Measurements from ENCODE around the gene TBC1D16.

TBC1D16 gene

DNA sequence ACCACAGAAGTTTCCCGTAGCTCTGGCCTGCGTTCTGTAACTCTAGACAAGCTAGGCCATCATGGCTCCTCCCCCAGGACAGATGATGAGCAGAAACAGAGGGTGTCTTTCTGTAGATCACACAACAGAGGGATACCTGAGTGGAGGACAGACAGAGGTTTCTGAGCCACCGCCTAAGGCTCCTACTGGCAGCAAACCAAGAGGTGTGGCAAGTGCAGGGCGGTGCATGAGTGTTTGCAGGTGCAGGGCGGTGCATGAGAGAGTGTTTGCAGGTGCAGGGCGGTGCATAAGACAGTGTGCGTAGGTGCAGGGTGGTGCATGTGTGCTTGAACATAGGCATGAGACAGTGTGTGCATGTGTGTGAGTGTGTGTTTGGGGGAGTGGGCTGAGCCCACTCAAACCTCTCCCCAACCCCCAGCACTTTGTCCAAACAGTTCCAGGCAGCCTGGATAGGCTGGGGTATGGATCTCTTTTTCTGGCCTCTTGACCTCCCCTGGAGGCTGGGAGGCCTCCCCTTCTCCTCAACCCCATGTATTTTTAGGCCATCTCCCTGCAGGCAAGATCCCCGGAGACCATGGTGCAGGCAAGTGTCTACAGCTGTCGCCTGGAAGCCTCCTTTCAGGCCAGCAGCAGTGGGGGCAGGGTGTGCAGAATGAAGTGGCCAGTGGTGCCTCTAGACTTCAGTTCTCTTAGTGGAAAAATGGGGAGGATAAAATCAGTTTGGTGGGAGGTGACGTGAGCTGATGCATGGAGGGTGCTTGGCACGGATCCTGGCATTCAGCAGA, 143.0 kb downstream of the TBC1D16 start:
- no peak for DNase-seq (ENCODE audit: low read depth, low spot score)

DNA sequence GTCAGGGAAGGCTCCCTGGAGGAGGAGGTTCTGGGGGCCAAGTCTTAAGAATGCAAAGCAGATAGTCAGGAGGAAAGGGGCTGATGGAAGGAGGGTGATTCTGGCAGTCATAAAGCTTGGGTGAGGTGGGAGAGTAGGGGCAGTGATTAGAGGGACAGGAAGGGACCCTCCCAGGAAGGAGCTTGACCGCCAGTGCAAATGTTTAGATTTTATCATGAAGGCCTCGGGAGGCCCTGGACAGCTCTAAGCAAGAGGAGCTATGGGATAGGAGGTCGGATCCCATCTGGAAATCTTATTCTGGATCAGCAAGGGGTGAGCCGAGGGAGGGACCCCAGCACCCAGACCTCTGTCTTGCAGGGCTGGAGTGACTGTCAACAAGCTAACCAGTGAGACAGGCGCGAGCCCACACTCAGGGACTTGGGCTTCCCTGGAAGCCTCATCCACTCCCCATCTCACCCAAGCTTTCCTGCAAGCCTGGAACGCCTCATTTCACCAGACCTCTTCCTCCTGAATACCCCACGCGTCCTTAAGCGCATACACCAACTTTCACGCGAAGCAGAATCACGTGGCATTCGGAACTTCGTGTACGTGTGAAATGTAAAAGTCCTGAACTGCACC, 144.4 kb downstream of the TBC1D16 start:
- DNase-seq (ENCODE audit: low read depth, low spot score), result no peak

DNA sequence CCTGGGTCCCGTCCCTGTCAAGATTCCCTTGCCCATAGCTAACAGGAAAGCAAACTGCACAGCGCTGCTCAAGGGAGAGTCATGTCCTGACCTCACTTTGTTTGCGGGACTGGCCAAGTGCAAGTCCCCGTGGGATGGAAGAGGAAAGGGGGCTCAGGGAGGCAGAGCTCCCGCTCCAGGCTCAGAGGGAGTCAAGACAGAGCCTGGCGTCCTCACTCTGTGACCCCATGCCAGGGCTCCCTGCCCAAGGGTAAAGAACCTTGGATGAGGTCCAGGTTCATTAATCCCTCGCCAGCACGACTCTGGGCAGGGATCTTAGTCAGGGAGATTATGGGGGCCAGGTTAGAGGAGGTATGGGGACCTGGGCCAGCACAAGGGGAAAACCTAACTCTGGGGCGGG, 145.0 kb downstream of the TBC1D16 start:
- no peak for DNase-seq (ENCODE audit: low read depth, low spot score)

DNA sequence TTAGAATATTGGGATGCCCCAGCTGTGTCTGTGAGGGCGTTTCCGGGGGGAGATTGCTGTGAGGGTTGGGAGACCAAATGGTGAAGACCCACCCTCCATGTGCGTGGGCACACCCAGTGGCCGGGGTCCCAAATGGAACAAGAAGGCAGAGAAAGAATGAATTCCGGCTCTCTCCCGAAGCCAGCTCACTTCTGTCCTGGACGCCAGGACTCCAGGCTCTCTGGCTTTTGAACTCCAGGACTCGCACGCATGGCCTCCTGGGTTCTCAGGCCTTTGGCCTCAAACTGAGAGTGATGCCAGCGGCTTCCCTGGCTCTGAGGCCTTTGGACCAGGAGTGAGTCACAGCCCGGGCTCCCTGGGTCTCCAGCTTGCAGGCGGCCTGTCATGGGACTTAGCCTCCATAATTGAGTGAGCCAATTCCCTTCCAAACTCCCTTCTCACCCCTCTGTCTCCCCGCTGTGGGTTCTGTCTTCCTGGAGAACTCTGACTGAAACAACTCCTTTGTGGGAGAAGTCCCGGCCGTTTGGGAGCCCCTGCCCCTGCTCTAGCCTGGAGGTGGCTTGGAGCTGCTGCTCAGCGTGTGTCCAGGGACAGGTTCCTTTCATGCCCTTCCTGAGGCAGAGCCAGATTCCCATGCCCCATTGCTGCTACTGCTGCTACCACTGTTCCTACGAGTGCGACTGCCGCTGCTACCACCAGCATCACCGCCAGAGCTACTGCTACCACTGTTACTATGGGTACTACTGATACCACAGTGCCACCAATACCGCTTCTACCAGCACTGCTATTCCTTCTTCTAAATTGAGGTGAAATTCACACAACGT, 146.6 kb downstream of the TBC1D16 start:
- no peak for DNase-seq (ENCODE audit: low read depth, low spot score)

DNA sequence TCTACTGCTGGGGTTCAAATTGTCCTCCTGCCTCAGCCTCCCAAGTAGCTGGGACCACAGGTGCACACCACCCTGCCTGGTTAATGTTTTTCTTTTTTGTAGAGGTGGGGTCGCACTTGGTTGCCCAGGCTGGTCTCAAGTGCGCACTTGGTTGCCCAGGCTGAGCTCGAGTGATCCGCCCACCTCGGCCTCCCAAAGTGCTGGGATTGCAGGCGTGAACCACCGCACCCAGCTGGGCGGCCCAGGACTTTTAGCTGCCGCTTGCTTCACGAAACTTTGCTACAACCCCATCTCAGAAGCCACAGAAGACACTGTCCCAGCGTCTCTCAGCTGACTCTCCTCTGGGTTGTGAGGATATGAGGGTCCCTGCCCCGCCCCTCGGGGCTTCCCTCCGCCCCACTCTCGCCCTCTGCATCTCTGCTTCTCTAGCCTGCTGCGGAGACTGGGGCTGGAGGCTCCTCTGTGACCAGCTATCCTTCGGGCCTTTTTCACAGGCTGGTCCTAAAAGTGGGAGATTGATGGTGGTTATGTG, 147.6 kb downstream of the TBC1D16 start:
- no peak for DNase-seq (ENCODE audit: low read depth, low spot score)

DNA sequence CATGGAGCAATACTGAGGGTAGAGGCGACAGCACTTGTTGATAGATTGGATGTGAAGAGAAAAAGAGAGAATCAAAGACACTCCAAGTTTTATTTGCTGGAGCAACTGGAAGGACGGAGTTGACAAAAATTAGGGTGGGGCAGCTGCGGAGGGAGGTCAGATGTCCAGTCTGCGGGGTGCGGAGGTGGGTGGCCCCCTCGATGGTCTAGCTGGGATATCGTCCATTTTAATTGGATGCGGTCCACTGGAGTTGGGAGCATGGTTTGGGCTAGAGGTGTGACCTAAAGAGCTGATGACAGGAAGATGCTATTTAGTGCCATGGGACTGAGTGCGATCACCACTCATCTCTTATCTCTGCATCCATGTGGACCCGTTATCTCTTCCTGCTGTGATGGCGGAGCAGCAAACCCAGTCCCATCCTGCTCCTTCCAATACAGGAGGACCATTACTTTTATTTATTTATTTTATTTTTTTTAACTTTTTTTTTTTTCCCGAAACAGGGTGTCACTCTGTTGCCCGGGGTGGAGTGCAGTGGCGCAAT, 148.2 kb downstream of the TBC1D16 start:
- DNase-seq (ENCODE audit: low read depth, low spot score), result no peak

DNA sequence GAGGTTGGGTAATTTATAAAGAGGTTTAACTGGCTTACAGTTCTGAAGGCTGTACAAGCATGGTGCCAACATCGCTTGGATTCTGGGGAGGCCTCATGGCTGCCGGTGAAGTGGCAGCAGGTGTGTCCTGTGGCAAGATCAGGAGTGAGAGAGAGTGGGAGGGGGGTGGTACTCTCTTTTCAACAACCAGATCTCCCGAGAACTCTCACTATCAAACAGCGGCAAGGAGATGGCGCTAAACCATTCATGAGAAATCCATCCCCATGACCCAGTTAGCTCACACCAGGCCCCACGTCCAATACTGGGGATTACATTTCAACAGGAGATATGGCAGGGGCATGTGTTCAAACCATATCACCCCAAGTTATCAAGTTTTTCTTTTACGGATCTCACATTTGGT, 152.5 kb downstream of the TBC1D16 start:
- no peak for DNase-seq (ENCODE audit: low read depth, low spot score)
